GM12801 (cell line): ENCODE data around the gene GLRA1.

ENCODE experiments used
- TF ChIP-seq, protein P1 (sequence below): IDR thresholded peaks from one replicate; pipeline ENCODE4 v1.5.1; 2011; ENCODE audit warnings: control low read depth; ENCODE audit not compliant: insufficient read length; ENCODE audit errors: extremely low read depth

The GLRA1 gene

DNA sequence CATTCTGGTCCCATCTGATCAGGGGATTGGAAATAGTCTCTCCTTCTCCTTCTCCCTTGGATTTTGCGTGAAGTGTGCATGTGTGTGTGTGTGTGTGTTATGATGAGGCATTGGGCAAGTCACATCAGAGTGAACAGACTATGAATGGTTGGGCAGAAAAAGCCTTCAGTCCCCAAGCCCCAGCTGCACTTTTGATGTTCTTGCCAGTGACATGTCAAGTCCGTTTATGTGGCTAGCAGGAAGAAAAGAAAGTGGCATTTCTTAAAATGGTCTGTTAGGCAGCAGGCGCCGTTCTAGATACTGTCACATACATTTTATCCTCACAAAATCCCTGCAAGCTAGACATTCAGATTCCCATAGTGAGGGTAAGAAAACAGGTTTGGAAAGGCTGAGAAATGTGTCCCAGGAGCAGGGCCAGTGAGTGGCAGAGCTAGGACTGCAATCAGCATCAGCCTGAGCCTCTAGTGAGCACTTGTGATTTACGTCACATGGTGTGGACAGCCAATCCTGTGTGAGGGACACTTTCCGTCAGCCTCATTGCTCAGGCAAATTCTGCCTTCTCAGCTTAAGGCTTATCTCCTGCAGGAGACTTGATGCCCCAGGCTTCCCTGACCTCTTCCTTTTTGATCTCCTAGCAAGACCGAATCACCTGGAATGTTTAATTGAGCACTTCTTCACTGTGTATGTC lies 60.4 kb downstream of the GLRA1 start:
- TF ChIP-seq, protein P1, sequence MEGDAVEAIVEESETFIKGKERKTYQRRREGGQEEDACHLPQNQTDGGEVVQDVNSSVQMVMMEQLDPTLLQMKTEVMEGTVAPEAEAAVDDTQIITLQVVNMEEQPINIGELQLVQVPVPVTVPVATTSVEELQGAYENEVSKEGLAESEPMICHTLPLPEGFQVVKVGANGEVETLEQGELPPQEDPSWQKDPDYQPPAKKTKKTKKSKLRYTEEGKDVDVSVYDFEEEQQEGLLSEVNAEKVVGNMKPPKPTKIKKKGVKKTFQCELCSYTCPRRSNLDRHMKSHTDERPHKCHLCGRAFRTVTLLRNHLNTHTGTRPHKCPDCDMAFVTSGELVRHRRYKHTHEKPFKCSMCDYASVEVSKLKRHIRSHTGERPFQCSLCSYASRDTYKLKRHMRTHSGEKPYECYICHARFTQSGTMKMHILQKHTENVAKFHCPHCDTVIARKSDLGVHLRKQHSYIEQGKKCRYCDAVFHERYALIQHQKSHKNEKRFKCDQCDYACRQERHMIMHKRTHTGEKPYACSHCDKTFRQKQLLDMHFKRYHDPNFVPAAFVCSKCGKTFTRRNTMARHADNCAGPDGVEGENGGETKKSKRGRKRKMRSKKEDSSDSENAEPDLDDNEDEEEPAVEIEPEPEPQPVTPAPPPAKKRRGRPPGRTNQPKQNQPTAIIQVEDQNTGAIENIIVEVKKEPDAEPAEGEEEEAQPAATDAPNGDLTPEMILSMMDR: no peak

DNA sequence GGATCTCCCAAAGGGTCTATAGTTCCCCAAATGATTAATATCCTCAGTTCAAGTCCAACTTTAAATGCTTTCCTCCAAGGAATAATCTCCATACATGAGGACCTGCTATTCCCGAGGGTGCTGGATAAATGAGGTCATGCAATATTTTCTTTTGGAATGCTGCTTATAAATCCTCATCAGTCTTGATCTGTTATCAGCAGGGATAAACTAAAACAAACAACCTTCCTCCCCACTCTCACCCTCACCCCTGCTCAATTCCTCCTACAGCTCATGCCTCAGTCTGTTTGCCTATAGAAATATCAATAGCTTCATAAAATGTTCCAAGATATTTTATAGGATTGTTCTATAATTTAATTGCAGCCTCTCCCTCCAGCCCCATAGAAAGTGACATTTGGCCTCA lies 61.1 kb downstream of the GLRA1 start:
- TF ChIP-seq, protein P1: no peak

DNA sequence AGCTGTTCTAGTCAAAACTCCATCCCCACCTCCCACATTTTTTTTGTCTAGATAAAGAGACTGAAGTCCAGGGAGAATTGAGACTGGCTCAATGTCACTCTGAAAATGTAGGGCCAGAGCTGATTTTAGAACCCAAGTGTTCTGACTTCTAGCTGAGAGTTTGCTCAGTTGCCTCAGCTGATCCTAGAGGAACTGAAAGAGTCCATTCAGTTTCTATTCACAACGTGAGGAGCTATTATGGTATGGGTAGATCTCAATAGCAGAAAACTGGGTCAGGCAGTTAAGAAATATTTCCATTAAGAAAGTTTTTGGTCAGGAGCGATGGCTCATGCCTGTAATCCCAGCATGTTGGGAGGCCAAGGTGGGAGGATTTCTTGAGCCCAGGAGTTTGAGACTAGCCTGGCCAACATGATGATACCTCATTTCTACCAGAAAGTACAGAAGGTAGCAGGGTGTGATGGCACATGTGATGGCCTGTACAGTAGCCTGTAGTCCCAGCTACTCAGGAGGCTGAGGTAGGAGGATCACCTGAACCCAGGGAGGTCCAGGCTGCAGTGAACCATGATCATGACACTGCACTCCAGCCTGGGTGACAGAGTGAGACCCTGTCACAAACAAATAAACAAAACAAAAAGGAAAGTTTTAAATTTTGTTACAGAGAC lies 61.7 kb downstream of the GLRA1 start:
- TF ChIP-seq, protein P1: no peak

DNA sequence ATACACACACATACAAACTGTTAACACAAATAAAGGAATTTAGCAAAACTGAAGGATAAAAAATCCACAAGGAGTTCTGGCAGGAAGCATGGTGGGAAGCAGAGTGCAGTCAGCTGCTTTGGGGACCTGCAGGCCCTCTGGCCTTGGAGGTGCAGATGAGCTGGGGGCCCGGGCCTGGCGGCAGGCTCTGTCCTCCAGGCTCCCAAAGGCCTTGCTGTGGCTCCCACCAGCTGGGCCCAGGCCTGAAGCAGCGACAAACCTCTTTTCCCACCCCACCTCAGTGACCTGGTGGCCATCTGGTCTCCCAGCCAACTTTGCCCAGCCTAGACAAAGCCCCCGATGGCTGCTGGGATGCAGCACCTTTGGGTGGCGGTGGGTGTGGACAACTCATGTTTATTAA lies 67.8 kb downstream of the GLRA1 start:
- TF ChIP-seq, protein P1: no peak

DNA sequence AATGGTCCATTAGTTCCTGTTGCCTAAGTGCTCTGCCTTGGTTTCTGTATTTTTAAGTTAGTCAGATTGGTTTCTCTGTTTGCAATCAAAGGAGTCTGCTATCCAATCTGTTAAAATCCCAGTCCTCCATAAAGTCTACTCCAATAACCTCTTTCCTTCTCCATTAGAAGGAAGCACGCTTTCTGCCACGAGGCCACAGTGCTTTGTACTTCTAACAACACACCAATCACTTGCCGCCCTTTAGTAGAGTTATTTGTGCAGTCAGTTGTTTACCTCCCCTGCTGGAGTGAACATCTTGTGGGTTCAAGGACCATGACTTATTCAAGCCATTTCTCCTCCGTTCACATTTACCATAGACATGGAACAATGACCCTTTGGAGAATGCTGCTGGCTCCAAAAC lies 69.0 kb downstream of the GLRA1 start:
- TF ChIP-seq, protein P1: no peak

DNA sequence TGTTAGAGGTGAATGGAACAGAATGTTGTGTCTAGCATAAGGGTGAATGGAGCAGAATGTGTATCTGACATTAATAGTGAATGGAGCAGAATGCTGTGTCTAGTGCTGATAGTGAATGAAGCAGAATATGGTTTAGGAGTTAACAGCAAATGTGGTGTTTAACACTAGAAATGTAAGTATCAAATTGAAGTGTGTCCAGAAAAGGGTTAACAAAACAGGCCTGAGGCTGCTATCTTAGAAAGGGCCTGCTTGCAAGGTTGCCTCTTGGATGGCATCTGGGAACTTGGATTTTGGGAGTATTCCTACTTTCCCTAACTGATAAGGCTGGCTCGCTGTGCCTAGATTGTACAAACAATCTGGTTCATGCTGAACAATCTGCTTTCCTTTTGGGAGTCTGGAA lies 76.8 kb downstream of the GLRA1 start:
- TF ChIP-seq, protein P1: no peak

DNA sequence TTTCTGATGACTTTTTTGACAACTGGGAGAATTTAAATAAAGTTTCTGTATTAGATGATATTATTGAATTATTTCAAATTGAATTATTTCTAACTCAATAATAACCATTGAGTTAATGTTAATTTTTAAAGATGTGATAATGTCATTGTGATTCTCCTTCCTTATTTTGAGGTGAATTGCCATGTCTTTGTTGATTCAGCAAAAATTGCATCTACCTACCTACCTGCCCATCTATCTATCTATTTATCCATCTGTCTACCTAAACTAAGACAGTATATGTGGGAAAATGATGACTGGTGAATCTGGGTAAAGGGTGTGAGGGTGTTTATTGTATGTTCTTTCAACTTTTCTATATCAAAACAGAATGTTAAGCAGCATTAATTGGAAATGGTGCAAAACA lies 77.9 kb downstream of the GLRA1 start:
- TF ChIP-seq, protein P1: no peak
